Liver (tissue), 9 donors: ENCODE data around the gene FZR1. TPM values are rescaled to one million over a fixed set of nuclear protein-coding genes. Genes with fewer than 3 reads are reported as not detected.

Experiments
- DNase-seq: peaks from one replicate; pipeline ENCODE4 v3.0.0-alpha.2; 2017; ENCODE audit warnings: low spot score
- H3K27ac ChIP-seq, 2 donors: one replicate each; pipeline ENCODE4 v1.7.0; 2013; ENCODE audit warnings: inconsistent platforms in 2 of 2, low read length in 2 of 2, control low read depth in 1 of 2, low read depth in 1 of 2, mild to moderate bottlenecking in 1 of 2
- H3K27me3 ChIP-seq, 4 donors: one replicate each; pipeline versions ENCODE4 v1.6.1 to v1.7.0; 2013; ENCODE audit warnings: low read length in 3 of 4, inconsistent platforms in 1 of 4, mild to moderate bottlenecking in 1 of 4, moderate library complexity in 1 of 4; ENCODE audit not compliant: control insufficient read depth in 4 of 4, insufficient read depth in 4 of 4
- H3K36me3 ChIP-seq, 4 donors: one replicate each; pipeline versions ENCODE4 v1.6.1 to v1.7.0; 2013; ENCODE audit warnings: low read length in 3 of 4, mild to moderate bottlenecking in 3 of 4, low read depth in 1 of 4, moderate library complexity in 1 of 4; ENCODE audit not compliant: control insufficient read depth in 4 of 4, insufficient read depth in 3 of 4
- H3K4me1 ChIP-seq, 4 donors: one replicate each; pipeline versions ENCODE4 v1.6.1 to v1.7.0; 2013; ENCODE audit warnings: low read length in 3 of 4, mild to moderate bottlenecking in 3 of 4, moderate library complexity in 1 of 4; ENCODE audit not compliant: control insufficient read depth in 4 of 4, insufficient read depth in 4 of 4
- H3K4me3 ChIP-seq, 3 donors: one replicate each; pipeline versions ENCODE4 v1.6.1 to v1.7.0; 2013; ENCODE audit warnings: low read length in 3 of 3, control low read depth in 1 of 3, low read depth in 1 of 3, mild to moderate bottlenecking in 1 of 3
- H3K9ac ChIP-seq, 2 donors: one replicate each; pipeline ENCODE4 v1.7.0; 2013; ENCODE audit warnings: low read length in 2 of 2, mild to moderate bottlenecking in 2 of 2, moderate library complexity in 2 of 2, control low read depth in 1 of 2, low read depth in 1 of 2
- H3K9me3 ChIP-seq, 4 donors: one replicate each; pipeline versions ENCODE4 v1.6.1 to v1.7.0; 2013; ENCODE audit warnings: low read length in 3 of 4; ENCODE audit not compliant: control insufficient read depth in 4 of 4
- EGR1 ChIP-seq, 2 donors: IDR thresholded peaks; 2 replicates each; pipeline ENCODE4 v1.6.1; 2016 to 2018; ENCODE audit warnings: antibody characterized with exemption in 2 of 2, low read depth in 2 of 2
- FOXA1 ChIP-seq: IDR thresholded peaks from 2 replicates; pipeline ENCODE4 v1.6.1; 2016; ENCODE audit warnings: antibody characterized with exemption
- FOXA2 ChIP-seq: IDR thresholded peaks from 2 replicates; pipeline ENCODE4 v1.6.1; 2016; ENCODE audit warnings: antibody characterized with exemption
- GABPA ChIP-seq, 2 donors: IDR thresholded peaks in 1 of 2; conservative IDR thresholded peaks in 1 of 2; 2 replicates each; pipeline ENCODE4 v1.6.1; 2016; ENCODE audit warnings: antibody characterized with exemption in 2 of 2, mild to moderate bottlenecking in 1 of 2, moderate library complexity in 1 of 2
- HNF4A ChIP-seq, 2 donors: conservative IDR thresholded peaks; 2 replicates each; pipeline ENCODE4 v1.6.1; 2016; ENCODE audit warnings: antibody characterized with exemption in 2 of 2, mild to moderate bottlenecking in 2 of 2
- HNF4G ChIP-seq: IDR thresholded peaks from 2 replicates; pipeline ENCODE4 v1.6.1; 2016; ENCODE audit warnings: antibody characterized with exemption
- JUND ChIP-seq, 2 donors: IDR thresholded peaks; 2 replicates each; pipeline ENCODE4 v1.6.1; 2016; ENCODE audit warnings: antibody characterized with exemption in 2 of 2
- NR2F2 ChIP-seq: IDR thresholded peaks from 2 replicates; pipeline ENCODE4 v1.6.1; 2016; ENCODE audit warnings: antibody characterized with exemption
- RAD21 ChIP-seq, 2 donors: IDR thresholded peaks; 2 replicates each; pipeline ENCODE4 v1.6.1; 2016; ENCODE audit warnings: antibody characterized with exemption in 2 of 2, mild to moderate bottlenecking in 2 of 2
- RXRA ChIP-seq, 2 donors: IDR thresholded peaks; 2 replicates each; pipeline ENCODE4 v1.6.1; 2017 to 2018; ENCODE audit warnings: antibody characterized with exemption in 2 of 2, mild to moderate bottlenecking in 1 of 2
- SP1 ChIP-seq: IDR thresholded peaks from 2 replicates; pipeline ENCODE4 v1.6.1; 2018; ENCODE audit warnings: antibody characterized with exemption, mild to moderate bottlenecking
- WGBS: extraction: QIAGEN DNeasy Blood & Tissue Kit; methylation state at CpG from one replicate; pipeline ENCODE4 v1.1.7; 2013; 5-methylcytosine and 5-hydroxymethylcytosine counted together
- polyA plus RNA-seq, 2 donors: library from polyadenylated mRNA; stranded (reverse) in 1 of 2; unstranded in 1 of 2; fragments of 200-250 nt in 1 of 2; fragments of >200 nt in 1 of 2; fragmentation: Nextera tagmentation in 1 of 2; extraction: Ambion mirVana in 1 of 2; gene quantifications; one replicate each; pipeline versions ENCODE4 v1.2.1 to v1.2.3, GENCODE V29; 2013 to 2015
- total RNA-seq, 2 donors: library from RNA; depleted of rRNA; stranded (reverse); fragments of >200 nt; gene quantifications; one replicate each; pipeline ENCODE4 v1.2.3, GENCODE V29; 2014
- TF ChIP-seq, protein P1 (sequence below): IDR thresholded peaks from 2 replicates; pipeline ENCODE4 v1.6.1; 2016; ENCODE audit warnings: antibody characterized with exemption
- TF ChIP-seq, protein P2 (sequence below): IDR thresholded peaks from 2 replicates; pipeline ENCODE4 v1.6.1; 2016; ENCODE audit warnings: antibody characterized with exemption
- TF ChIP-seq, protein P3 (sequence below): fragments of 150-350 bp; IDR thresholded peaks from 2 replicates; pipeline ENCODE4 v1.5.1; 2017; ENCODE audit warnings: improper control_type of control experiment, low read depth, low read length; ENCODE audit not compliant: missing input control
- TF ChIP-seq, protein P4 (sequence below): IDR thresholded peaks from 2 replicates; pipeline ENCODE4 v1.6.1; 2016; ENCODE audit warnings: antibody characterized with exemption
- donor health status: healthy.
- donor health status: healthy.
- donor health status: healthy.
- donor health status: healthy.
- donor health status: healthy.

FZR1 gene
- total and polyA plus RNA-seq, 4 donors, result 17.0 to 27.3 (median 20.3) TPM

DNA sequence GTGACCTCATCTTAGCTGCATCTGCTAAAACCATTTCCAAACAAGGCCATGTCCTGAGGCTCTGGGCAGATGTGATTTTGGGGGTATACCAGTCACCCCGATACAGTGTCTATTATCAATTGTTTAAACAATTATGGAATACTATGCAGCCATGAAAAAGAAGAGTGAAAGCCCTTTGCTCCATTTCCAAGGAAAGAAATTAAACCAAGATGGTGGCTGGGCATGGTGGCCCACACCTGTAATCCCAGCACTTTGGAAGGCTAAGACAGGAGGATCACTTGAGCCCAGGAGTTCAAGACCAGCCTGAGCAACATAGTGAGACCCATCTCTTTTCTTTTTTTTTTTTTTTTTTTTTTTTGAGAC, 33.6 kb downstream of the FZR1 start:
- Histone ChIP-seq H3K27ac (no peak overlapping the region), H3K9me3 (no peaks in the 10 kb centered on the region), H3K4me3 (no peak overlapping the region), H3K9ac (no peak overlapping the region), H3K4me1 (no peaks in the 10 kb centered on the region), H3K27me3 (no peaks in the 10 kb centered on the region), H3K36me3 (peaks cover 3 to 27% (median 7%) of the 10 kb centered on the region in 4 donors)
- WGBS, result 96% methylated on average over 1 of the region's 1 CpG
- TF ChIP-seq EGR1 (IDR thresholded peaks at IDR 0.05; ENCODE audit: low read depth in 2 of 2) (no peak), HNF4G (no peak), FOXA2 (no peak), HNF4A (conservative IDR thresholded peaks at IDR 0.05) (no peak), FOXA1 (no peak), RAD21 (IDR thresholded peaks at IDR 0.05) (no peak), GABPA (IDR thresholded peaks at IDR 0.05 in 1 of 2, conservative IDR thresholded peaks at IDR 0.05 in 1 of 2) (no peak), JUND (IDR thresholded peaks at IDR 0.05) (no peak), RXRA (IDR thresholded peaks at IDR 0.05) (no peak), NR2F2 (no peak), SP1 (no peak)
- TF ChIP-seq, protein P1, sequence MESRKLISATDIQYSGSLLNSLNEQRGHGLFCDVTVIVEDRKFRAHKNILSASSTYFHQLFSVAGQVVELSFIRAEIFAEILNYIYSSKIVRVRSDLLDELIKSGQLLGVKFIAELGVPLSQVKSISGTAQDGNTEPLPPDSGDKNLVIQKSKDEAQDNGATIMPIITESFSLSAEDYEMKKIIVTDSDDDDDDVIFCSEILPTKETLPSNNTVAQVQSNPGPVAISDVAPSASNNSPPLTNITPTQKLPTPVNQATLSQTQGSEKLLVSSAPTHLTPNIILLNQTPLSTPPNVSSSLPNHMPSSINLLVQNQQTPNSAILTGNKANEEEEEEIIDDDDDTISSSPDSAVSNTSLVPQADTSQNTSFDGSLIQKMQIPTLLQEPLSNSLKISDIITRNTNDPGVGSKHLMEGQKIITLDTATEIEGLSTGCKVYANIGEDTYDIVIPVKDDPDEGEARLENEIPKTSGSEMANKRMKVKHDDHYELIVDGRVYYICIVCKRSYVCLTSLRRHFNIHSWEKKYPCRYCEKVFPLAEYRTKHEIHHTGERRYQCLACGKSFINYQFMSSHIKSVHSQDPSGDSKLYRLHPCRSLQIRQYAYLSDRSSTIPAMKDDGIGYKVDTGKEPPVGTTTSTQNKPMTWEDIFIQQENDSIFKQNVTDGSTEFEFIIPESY, result no peak
- TF ChIP-seq, protein P2, sequence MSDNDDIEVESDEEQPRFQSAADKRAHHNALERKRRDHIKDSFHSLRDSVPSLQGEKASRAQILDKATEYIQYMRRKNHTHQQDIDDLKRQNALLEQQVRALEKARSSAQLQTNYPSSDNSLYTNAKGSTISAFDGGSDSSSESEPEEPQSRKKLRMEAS, result no peak
- TF ChIP-seq, protein P3, sequence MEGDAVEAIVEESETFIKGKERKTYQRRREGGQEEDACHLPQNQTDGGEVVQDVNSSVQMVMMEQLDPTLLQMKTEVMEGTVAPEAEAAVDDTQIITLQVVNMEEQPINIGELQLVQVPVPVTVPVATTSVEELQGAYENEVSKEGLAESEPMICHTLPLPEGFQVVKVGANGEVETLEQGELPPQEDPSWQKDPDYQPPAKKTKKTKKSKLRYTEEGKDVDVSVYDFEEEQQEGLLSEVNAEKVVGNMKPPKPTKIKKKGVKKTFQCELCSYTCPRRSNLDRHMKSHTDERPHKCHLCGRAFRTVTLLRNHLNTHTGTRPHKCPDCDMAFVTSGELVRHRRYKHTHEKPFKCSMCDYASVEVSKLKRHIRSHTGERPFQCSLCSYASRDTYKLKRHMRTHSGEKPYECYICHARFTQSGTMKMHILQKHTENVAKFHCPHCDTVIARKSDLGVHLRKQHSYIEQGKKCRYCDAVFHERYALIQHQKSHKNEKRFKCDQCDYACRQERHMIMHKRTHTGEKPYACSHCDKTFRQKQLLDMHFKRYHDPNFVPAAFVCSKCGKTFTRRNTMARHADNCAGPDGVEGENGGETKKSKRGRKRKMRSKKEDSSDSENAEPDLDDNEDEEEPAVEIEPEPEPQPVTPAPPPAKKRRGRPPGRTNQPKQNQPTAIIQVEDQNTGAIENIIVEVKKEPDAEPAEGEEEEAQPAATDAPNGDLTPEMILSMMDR, result no peak
- TF ChIP-seq, protein P4, sequence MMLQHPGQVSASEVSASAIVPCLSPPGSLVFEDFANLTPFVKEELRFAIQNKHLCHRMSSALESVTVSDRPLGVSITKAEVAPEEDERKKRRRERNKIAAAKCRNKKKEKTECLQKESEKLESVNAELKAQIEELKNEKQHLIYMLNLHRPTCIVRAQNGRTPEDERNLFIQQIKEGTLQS, result no peak
- DNase-seq, result no peak

DNA sequence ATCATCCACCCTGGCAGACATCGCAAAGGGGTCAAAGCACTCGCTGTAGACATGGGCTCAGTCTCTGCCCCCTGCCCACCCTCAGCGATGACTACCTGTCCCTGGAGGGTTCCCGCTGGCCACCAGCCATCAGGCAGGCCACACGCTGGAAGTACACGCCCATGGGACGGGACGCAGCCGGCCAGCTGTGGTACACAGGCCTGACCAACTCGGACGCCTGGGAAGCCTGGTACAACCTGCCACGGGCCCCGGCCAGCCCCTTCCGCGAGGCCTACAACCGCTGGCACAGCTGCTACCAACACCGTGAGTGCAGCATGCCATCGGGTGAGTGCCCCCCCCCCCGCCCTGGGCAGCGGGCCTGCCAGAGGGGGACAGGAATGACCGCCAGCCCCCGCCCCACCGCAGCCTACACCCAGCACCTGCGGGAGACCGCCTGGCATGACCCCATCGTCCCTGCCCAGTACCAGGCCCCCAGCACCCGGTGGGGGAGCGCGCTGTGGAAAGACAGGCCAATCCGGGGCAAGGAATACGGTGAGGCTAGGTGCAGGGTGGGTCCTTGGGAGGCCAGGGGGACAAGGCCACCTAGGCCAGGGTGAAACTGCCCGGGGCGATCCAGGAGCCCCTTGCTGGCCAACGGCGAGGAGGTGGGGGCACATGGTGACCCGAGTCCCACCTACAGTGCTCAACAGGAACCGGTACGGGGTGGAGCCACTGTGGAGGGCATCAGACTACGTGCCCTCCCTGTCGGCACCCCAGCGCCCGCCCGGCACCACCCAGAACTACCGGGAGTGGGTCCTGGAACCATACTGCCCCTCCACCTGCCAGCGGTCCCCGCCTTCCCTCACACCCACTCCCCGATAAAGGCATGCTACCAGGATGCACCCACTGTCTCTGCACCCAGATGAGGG, 37.3 kb downstream of the FZR1 start:
- peaks cover 0 to 2% (median 0%) of the 10 kb centered on the region in 4 donors for H3K4me1 ChIP-seq
- peaks cover 0 to 12% (median 4%) of the 10 kb centered on the region in 4 donors for H3K36me3 ChIP-seq
- no peak overlapping the region for H3K9ac ChIP-seq
- WGBS, result 88% methylated on average over 47 of the region's 47 CpGs
- no peak for DNase-seq
- no peaks in the 10 kb centered on the region for H3K27me3 ChIP-seq
- no peak for TF ChIP-seq SP1
- TF ChIP-seq EGR1 (IDR thresholded peaks at IDR 0.05; ENCODE audit: low read depth in 2 of 2), result no peak
- no peak for TF ChIP-seq HNF4G
- TF ChIP-seq JUND (IDR thresholded peaks at IDR 0.05), result no peak
- no peak for TF ChIP-seq NR2F2
- TF ChIP-seq FOXA2, result no peak
- no peak for TF ChIP-seq RAD21 (IDR thresholded peaks at IDR 0.05)
- no peak overlapping the region for H3K27ac ChIP-seq
- H3K4me3 ChIP-seq, result no peak overlapping the region
- no peaks in the 10 kb centered on the region for H3K9me3 ChIP-seq
